IMR-90 (cell line): ENCODE data around the gene GNG7. TPM values are rescaled to one million over a fixed set of nuclear protein-coding genes. Genes with fewer than 3 reads are reported as not detected.

Experiments used
- ATAC-seq: fragments of 200-7000 bp; cut with Tn5 transposase; 2 replicates; pipeline ENCODE4 v1.9.1; 2020; ENCODE audit warnings: low read depth, mild to moderate bottlenecking, moderate library complexity
- BruUV-seq: library from RNA; stranded (reverse); fragments of 400-500 nt; replicated peaks from 2 replicates; lab custom pipeline; 2021; lab: Mats Ljungman, UMichigan
- CTCF ChIA-PET: fragments of 300-600 bp; formaldehyde crosslinking; extraction: SDS; loops from one replicate; lab custom pipeline; 2021; ENCODE audit warnings: antibody characterized with exemption; lab: Yijun Ruan, JAX
- POLR2A ChIA-PET: fragments of 300-600 bp; sonication (Branson Sonifier 250); formaldehyde crosslinking; loops from one replicate; lab custom pipeline; 2022; ENCODE audit warnings: antibody characterized with exemption; ENCODE audit not compliant: unreplicated experiment; lab: Charles Lee
- DNase-seq: peaks from one replicate; pipeline ENCODE4 v3.0.0; 2013
- H2AFZ ChIP-seq: replicated peaks from 2 replicates; pipeline ENCODE3; 2013; ENCODE audit warnings: low read length, mild to moderate bottlenecking; ENCODE audit not compliant: poor library complexity
- H2AK5ac ChIP-seq: 2 replicates; pipeline ENCODE4 v1.6.1; 2013; ENCODE audit warnings: low read depth, low read length, inconsistent platforms
- H2AK9ac ChIP-seq: replicated peaks from 2 replicates; pipeline ENCODE3; 2013; ENCODE audit warnings: mild to moderate bottlenecking, low read depth, low read length, moderate library complexity; ENCODE audit not compliant: poor library complexity
- H2BK120ac ChIP-seq: 2 replicates; pipeline ENCODE4 v1.6.1; 2013; ENCODE audit warnings: low read depth, low read length, inconsistent platforms
- H2BK15ac ChIP-seq: 3 replicates; pipeline ENCODE4 v1.6.1; 2013; ENCODE audit warnings: low read depth, low read length, inconsistent platforms
- H2BK20ac ChIP-seq: 2 replicates; pipeline ENCODE4 v1.6.1; 2013; ENCODE audit warnings: low read depth, mild to moderate bottlenecking, inconsistent platforms, low read length, moderate library complexity
- H2BK5ac ChIP-seq: 2 replicates; pipeline ENCODE4 v1.6.1; 2013; ENCODE audit warnings: mild to moderate bottlenecking, low read depth, low read length, inconsistent platforms; ENCODE audit not compliant: poor library complexity, severe bottlenecking
- H3K14ac ChIP-seq: replicated peaks from 2 replicates; pipeline ENCODE4 v1.6.1; 2013; ENCODE audit warnings: low read depth, low read length, inconsistent platforms
- H3K18ac ChIP-seq: 2 replicates; pipeline ENCODE4 v1.6.1; 2013; ENCODE audit warnings: low read depth, low read length, control low read depth
- H3K23ac ChIP-seq: 2 replicates; pipeline ENCODE4 v1.6.1; 2013; ENCODE audit warnings: low read depth, low read length, inconsistent platforms
- H3K27ac ChIP-seq: 2 replicates; pipeline ENCODE4 v1.5.1; 2013; ENCODE audit warnings: mild to moderate bottlenecking, control low read depth, low read length; ENCODE audit not compliant: insufficient read depth
- H3K27me3 ChIP-seq: 2 replicates; pipeline ENCODE4 v1.6.1; 2013; ENCODE audit warnings: low read length; ENCODE audit not compliant: control insufficient read depth, insufficient read depth
- H3K36me3 ChIP-seq: 2 replicates; pipeline ENCODE4 v1.6.1; 2013; ENCODE audit warnings: low read length, mixed read lengths; ENCODE audit not compliant: control insufficient read depth, insufficient read depth
- H3K4ac ChIP-seq: 2 replicates; pipeline ENCODE4 v1.6.1; 2013; ENCODE audit warnings: low read depth, low read length, inconsistent platforms
- H3K4me1 ChIP-seq: 2 replicates; pipeline ENCODE4 v1.6.1; 2013; ENCODE audit warnings: low read length, mixed read lengths; ENCODE audit not compliant: control insufficient read depth, insufficient read depth
- H3K4me2 ChIP-seq: 2 replicates; pipeline ENCODE4 v1.6.1; 2013; ENCODE audit warnings: low read depth, mild to moderate bottlenecking, control low read depth, low read length, moderate library complexity
- H3K4me3 ChIP-seq: 2 replicates; pipeline ENCODE4 v1.5.1; 2013; ENCODE audit warnings: low read depth, mild to moderate bottlenecking, control low read depth, low read length, moderate library complexity; ENCODE audit not compliant: insufficient read depth
- H3K56ac ChIP-seq: 2 replicates; pipeline ENCODE4 v1.6.1; 2013; ENCODE audit warnings: low read length, inconsistent platforms; ENCODE audit not compliant: insufficient read depth; ENCODE audit errors: extremely low read depth
- H3K79me1 ChIP-seq, 2 experiments: 2 replicates each; pipeline ENCODE4 v1.6.1; 2013; ENCODE audit warnings: low read length in 2 of 2, inconsistent platforms in 1 of 2, low read depth in 1 of 2
- H3K9ac ChIP-seq: 2 replicates; pipeline ENCODE4 v1.6.1; 2013; ENCODE audit warnings: low read depth, low read length, control low read depth
- H3K9me1 ChIP-seq: 2 replicates; pipeline ENCODE4 v1.6.1; 2013; ENCODE audit warnings: low read length, inconsistent platforms; ENCODE audit not compliant: insufficient read depth
- H3K9me3 ChIP-seq: 2 replicates; pipeline ENCODE4 v1.6.1; 2013; ENCODE audit warnings: low read length; ENCODE audit not compliant: control insufficient read depth, insufficient read depth
- H4K20me1 ChIP-seq: 2 replicates; pipeline ENCODE4 v1.6.1; 2013; ENCODE audit warnings: low read length, inconsistent platforms; ENCODE audit not compliant: insufficient read depth
- H4K5ac ChIP-seq: 2 replicates; pipeline ENCODE4 v1.6.1; 2013; ENCODE audit warnings: mild to moderate bottlenecking, low read depth, low read length, control low read depth
- H4K8ac ChIP-seq, 2 experiments: 2 replicates each; pipeline ENCODE4 v1.6.1; 2013; ENCODE audit warnings: low read depth in 2 of 2, low read length in 2 of 2, control low read depth in 1 of 2, inconsistent platforms in 1 of 2
- H4K91ac ChIP-seq: 2 replicates; pipeline ENCODE4 v1.6.1; 2013; ENCODE audit warnings: low read depth, low read length, inconsistent platforms; ENCODE audit not compliant: insufficient read depth
- BHLHE40 ChIP-seq: fragments of 150-350 bp; IDR thresholded peaks from 2 replicates; pipeline ENCODE4 v1.6.1; 2016; ENCODE audit warnings: mild to moderate bottlenecking, low read depth, low read length
- CEBPB ChIP-seq: IDR thresholded peaks from 2 replicates; pipeline ENCODE4 v1.6.1; 2012; ENCODE audit warnings: low read depth, low read length, improper control_type of control experiment
- CTCF ChIP-seq: conservative IDR thresholded peaks from 2 replicates; pipeline ENCODE4 v1.5.1; 2012; ENCODE audit warnings: mild to moderate bottlenecking, low read depth, low read length, improper control_type of control experiment
- ELK1 ChIP-seq: fragments of 150-350 bp; IDR thresholded peaks from 2 replicates; pipeline ENCODE4 v1.6.1; 2016; ENCODE audit warnings: low read depth, mild to moderate bottlenecking, low read length, moderate library complexity, borderline replicate concordance
- MAZ ChIP-seq: IDR thresholded peaks from 2 replicates; pipeline ENCODE4 v1.6.1; 2012; ENCODE audit warnings: low read depth, mild to moderate bottlenecking, low read length, improper control_type of control experiment, moderate library complexity, borderline replicate concordance
- POLR2A ChIP-seq: IDR thresholded peaks from 2 replicates; pipeline ENCODE4 v1.6.1; 2012; ENCODE audit warnings: mild to moderate bottlenecking, low read depth, low read length
- RAD21 ChIP-seq: IDR thresholded peaks from 2 replicates; pipeline ENCODE4 v1.6.1; 2012; ENCODE audit warnings: low read length, improper control_type of control experiment
- RFX5 ChIP-seq: IDR thresholded peaks from 2 replicates; pipeline ENCODE4 v1.8.0; 2012; ENCODE audit warnings: low read depth, mild to moderate bottlenecking, low read length, moderate library complexity
- SMC3 ChIP-seq: fragments of 150-350 bp; IDR thresholded peaks from 2 replicates; pipeline ENCODE4 v1.6.1; 2016; ENCODE audit warnings: low read depth, mild to moderate bottlenecking, antibody characterized with exemption, low read length, moderate library complexity
- WGBS, 2 experiments: methylation state at CpG; one replicate each; pipeline versions ENCODE4 v1.1.5 to v1.1.7; 2013; ENCODE audit warnings: missing lambda C conversion rate in 2 of 2; ENCODE audit not compliant: insufficient read length in 1 of 2; ENCODE audit errors: extremely low coverage in 2 of 2; 5-methylcytosine and 5-hydroxymethylcytosine counted together
- dilution Hi-C: fragments of 300-500 bp; cut with HindIII; formaldehyde crosslinking; loops from one replicate; pipeline ENCODE4 v1.14.3; 2018; ENCODE audit warnings: low sequenced_read_pairs; ENCODE audit not compliant: unreplicated experiment
- in situ Hi-C: fragments of 300-500 bp; cut with MboI; formaldehyde crosslinking; loops from 3 replicates; pipeline ENCODE4 v1.14.3; 2019; ENCODE audit warnings: low sequenced_read_pairs, inconsistent platforms, mixed read lengths
- intact Hi-C: fragments of 100-400 bp; cut with micrococcal nuclease; formaldehyde crosslinking; loops from 2 replicates; pipeline ENCODE4 v1.10.0; 2022
- polyA plus RNA-seq, 3 experiments: library from polyadenylated mRNA; depleted of rRNA; stranded (reverse); fragments of >200 nt; gene quantifications; 2 replicates each; pipeline ENCODE4 v1.2.3, GENCODE V29; 2012; ENCODE audit warnings: low replicate concordance in 1 of 3
- total RNA-seq: library from RNA; depleted of rRNA; stranded (reverse); fragments of >200 nt; gene quantifications from 2 replicates; pipeline ENCODE4 v1.2.3, GENCODE V29; 2012

GNG7 gene
- total and polyA plus RNA-seq, 2 of the 4 experiments (the other 2 are of a cell fraction): under 0.01 to 0.21 TPM

- Histone ChIP-seq H4K8ac (peak overlapping the region; percentile 27 to 82; a peak in 2 of 4 replicates), H2BK120ac (peak overlapping the region; percentile 81), H2AK9ac (peak overlapping the region; percentile 74), H3K4me3 (no peak overlapping the region), H4K20me1 (no peaks in the 10 kb centered on the region), H3K4me2 (no peak overlapping the region), H3K79me1 (0 out of 4 replicates have a peak, but pooled peaks cover 0 to 7% of the 10 kb centered on the region in 2 experiments), H3K56ac (no peak overlapping the region), H2AK5ac (no peak overlapping the region), H3K9me3 (no peaks in the 10 kb centered on the region), H3K23ac (peak overlapping the region; percentile 51; the same call in 1 of the 2 replicates), H3K9me1 (peaks cover 15% of the 10 kb centered on the region), H2AFZ (peak overlapping the region; percentile 63), H3K27me3 (no peaks in the 10 kb centered on the region), H4K5ac (no peak overlapping the region), H3K27ac (no peak overlapping the region), H3K4ac (peak overlapping the region; percentile 81), H4K91ac (peak overlapping the region; percentile 48), H3K14ac (peak overlapping the region; percentile 52; the same call in 1 of the 2 replicates), H2BK20ac (peak overlapping the region; percentile 81), H3K18ac (no peak overlapping the region), H2BK15ac (no peak overlapping the region), H3K9ac (no peak overlapping the region), H3K4me1 (peaks cover 2% of the 10 kb centered on the region), H2BK5ac (no peak overlapping the region), H3K36me3 (no peaks in the 10 kb centered on the region)
- dilution Hi-C loops: no loop called here
- POLR2A ChIA-PET: no interaction called here
- DNase-seq: peak; percentile 23
- ATAC-seq: 0 out of 2 replicates have a peak, but pooled peaks have one; percentile 32
- intact Hi-C loops: loop anchor here (10.0 kb wide), 1 partner anchor 990 kb away; the partner anchor contains the start of gene MEX3D
- in situ Hi-C loops: no loop called here
- no peak for TF ChIP-seq SMC3
- TF ChIP-seq CTCF: no peak
- no peak for TF ChIP-seq POLR2A
- TF ChIP-seq MAZ: no peak
- TF ChIP-seq RFX5: no peak
- no peak for TF ChIP-seq RAD21
- TF ChIP-seq CEBPB: no peak
- TF ChIP-seq BHLHE40: no peak
- no peak for TF ChIP-seq ELK1
- CTCF ChIA-PET: no interaction called here
- WGBS, 2 experiments: 40% methylated on average over 1 of the region's 6 CpGs; no CpG with 5 or more reads in 1 of the 2 experiments
- BruUV-seq: no TSS peak
These were observed 147.6 kb downstream of the GNG7 start for GRCh38 chr19:2554856-2555255.
